K562 (cell line): ENCODE results near the gene HOXB1. TPM values are rescaled to one million over a fixed set of nuclear protein-coding genes. Genes with fewer than 3 reads are reported as not detected.

Experiments
- ATAC-seq: fragments of 200-7000 bp; cut with Tn5 transposase; 3 replicates; pipeline ENCODE4 v1.9.1; 2020; ENCODE audit warnings: moderate library complexity
- BruUV-seq: library from RNA; stranded (reverse); fragments of 400-500 nt; replicated peaks from 2 replicates; lab custom pipeline; 2021; lab: Mats Ljungman, UMichigan
- CTCF ChIA-PET: fragments of 300-600 bp; formaldehyde crosslinking; extraction: SDS; loops from one replicate; lab custom pipeline; 2021; ENCODE audit warnings: low intra/inter-chr PET ratio; lab: Yijun Ruan, JAX
- POLR2A ChIA-PET: fragments of 300-600, 350-650 bp; sonication (Branson Sonifier 250); formaldehyde crosslinking; extraction: SDS; loops from one replicate; lab custom pipeline; 2021; ENCODE audit warnings: antibody characterized with exemption, inconsistent platforms; lab: Yijun Ruan, JAX
- DNase-seq, 4 experiments: peaks; one replicate each; pipeline versions ENCODE4 v3.0.0 to v3.0.0-alpha.2; 2011 to 2018; ENCODE audit warnings: low spot score in 3 of 4, mixed read lengths in 3 of 4; ENCODE audit errors: extremely low read depth in 1 of 4
- FAIRE-seq: peaks from 2 replicates; lab custom pipeline; 2011; peaks lifted over from hg19 to GRCh38; lab: Jason Lieb, UNC
- H2AFZ ChIP-seq: 2 replicates; pipeline ENCODE4 v1.6.0; 2011; ENCODE audit warnings: low read depth, low read length, control low read depth, inconsistent platforms
- H3K27ac ChIP-seq: fragments of 200-600 bp; 3 replicates; pipeline ENCODE4 v1.8.0; 2011; ENCODE audit warnings: low read depth, mild to moderate bottlenecking, control low read depth, inconsistent platforms, low read length, moderate library complexity, mixed read lengths; ENCODE audit errors: extremely low read depth
- H3K27me3 ChIP-seq, 2 experiments: fragments of 300-600 bp in 1 of 2; 2 replicates in 1 of 2; 3 replicates in 1 of 2; pipeline versions ENCODE4 v1.6.0 to v1.8.0; 2011; ENCODE audit warnings: inconsistent platforms in 2 of 2, low read length in 2 of 2, mild to moderate bottlenecking in 1 of 2, mixed read lengths in 1 of 2, moderate library complexity in 1 of 2; ENCODE audit not compliant: control insufficient read depth in 2 of 2, insufficient read depth in 2 of 2
- H3K36me3 ChIP-seq: fragments of 300-600 bp; 3 replicates; pipeline ENCODE4 v1.8.0; 2011; ENCODE audit warnings: mild to moderate bottlenecking, low read length, inconsistent platforms; ENCODE audit not compliant: control insufficient read depth, insufficient read depth
- H3K4me1 ChIP-seq, 2 experiments: fragments of 200-600 bp in 1 of 2; replicated peaks in 1 of 2; 2 replicates in 1 of 2; 3 replicates in 1 of 2; pipeline versions ENCODE4 v1.5.1 to v1.8.0; 2011; ENCODE audit warnings: inconsistent platforms in 2 of 2, low read length in 2 of 2, mild to moderate bottlenecking in 1 of 2, mixed read lengths in 1 of 2, moderate library complexity in 1 of 2; ENCODE audit not compliant: control insufficient read depth in 2 of 2, insufficient read depth in 2 of 2
- H3K4me2 ChIP-seq: 2 replicates; pipeline ENCODE4 v1.6.1; 2011; ENCODE audit warnings: low read length, control low read depth, inconsistent platforms, mixed read lengths; ENCODE audit not compliant: insufficient read depth
- H3K4me3 ChIP-seq: fragments of 200-600 bp; sonication (generic), shearing (Covaris generic); 2 replicates; pipeline ENCODE4 v1.5.1; 2016; ENCODE audit warnings: control low read depth, inconsistent platforms
- H3K79me2 ChIP-seq: fragments of 200-600 bp; 3 replicates; pipeline ENCODE4 v1.8.0; 2011; ENCODE audit warnings: low read length, inconsistent platforms; ENCODE audit not compliant: control insufficient read depth, insufficient read depth
- H3K9ac ChIP-seq, 2 experiments: 2 replicates each; pipeline versions ENCODE4 v1.6.0 to v1.6.1; 2011; ENCODE audit warnings: low read depth in 2 of 2, low read length in 2 of 2, control low read depth in 1 of 2, inconsistent platforms in 1 of 2, mild to moderate bottlenecking in 1 of 2, mixed read lengths in 1 of 2; ENCODE audit not compliant: insufficient read depth in 1 of 2
- H3K9me1 ChIP-seq: one replicate; pipeline ENCODE4 v1.6.0; 2011; ENCODE audit warnings: inconsistent platforms, mild to moderate bottlenecking, low read length, moderate library complexity; ENCODE audit not compliant: control insufficient read depth, insufficient read depth
- H3K9me3 ChIP-seq: replicated peaks from 2 replicates; pipeline ENCODE4 v1.5.1; 2011; ENCODE audit warnings: low read depth, low read length, inconsistent platforms; ENCODE audit not compliant: control insufficient read depth, insufficient read depth
- H4K20me1 ChIP-seq: replicated peaks from 2 replicates; pipeline ENCODE4 v1.6.1; 2011; ENCODE audit warnings: low read length, inconsistent platforms, mixed read lengths; ENCODE audit not compliant: control insufficient read depth, insufficient read depth
- HNRNPUL1 ChIP-seq: fragments of 200-400 bp; formaldehyde crosslinking; IDR thresholded peaks from 2 replicates; pipeline ENCODE4 v1.6.1; 2017; ENCODE audit warnings: low read length
- RAD51 ChIP-seq: fragments of 450-650 bp; IDR thresholded peaks from 2 replicates; pipeline ENCODE4 v1.7.1; 2016; ENCODE audit warnings: low read depth, mild to moderate bottlenecking, borderline replicate concordance
- RBBP5 ChIP-seq: fragments of 200-600 bp; sonication (generic); IDR thresholded peaks from 2 replicates; pipeline ENCODE4 v1.6.1; 2012; ENCODE audit warnings: borderline replicate concordance, mild to moderate bottlenecking, low read length, control low read depth, inconsistent platforms; ENCODE audit not compliant: insufficient read depth, poor library complexity, severe bottlenecking
- RREB1 ChIP-seq: fragments of 250-450 bp; sonication (Bioruptor Pico); IDR thresholded peaks from 2 replicates; pipeline ENCODE4 v1.4.0; 2020
- SLC30A9 ChIP-seq: fragments of 250-450 bp; sonication (Bioruptor Pico); IDR thresholded peaks from 2 replicates; pipeline ENCODE4 v1.8.0; 2022; ENCODE audit warnings: mild to moderate bottlenecking, moderate library complexity
- SNIP1 ChIP-seq: fragments of 450-650 bp; IDR thresholded peaks from 2 replicates; pipeline ENCODE4 v1.7.1; 2017; ENCODE audit warnings: low read depth, mild to moderate bottlenecking
- TEAD1 ChIP-seq, 2 experiments: fragments of 450-650 bp in 1 of 2; sonication (generic) in 1 of 2; formaldehyde crosslinking; IDR thresholded peaks; 2 replicates each; pipeline versions ENCODE4 v1.4.0 to v1.8.0; 2020 to 2022; ENCODE audit warnings: mild to moderate bottlenecking in 2 of 2, missing genetic modification reagents in 1 of 2
- TEAD4 ChIP-seq, 2 experiments: sonication (generic) in 1 of 2; formaldehyde crosslinking in 1 of 2; IDR thresholded peaks; 2 replicates each; pipeline versions ENCODE4 v1.6.1 to v1.8.0; 2012 to 2022; ENCODE audit warnings: borderline replicate concordance in 1 of 2, inconsistent platforms in 1 of 2, low read length in 1 of 2, mild to moderate bottlenecking in 1 of 2, missing genetic modification reagents in 1 of 2
- TRIM25 ChIP-seq: fragments of 450-650 bp; IDR thresholded peaks from 2 replicates; pipeline ENCODE4 v1.7.0; 2016; ENCODE audit warnings: borderline replicate concordance
- ZNF175 ChIP-seq: fragments of 200-800 bp; sonication (Bioruptor generic); IDR thresholded peaks from 2 replicates; pipeline ENCODE4 v1.6.1; 2016; ENCODE audit warnings: low read depth, mild to moderate bottlenecking, missing genetic modification characterization, missing compliant biosample characterization
- ZNF197 ChIP-seq: fragments of 200-800 bp; sonication (Bioruptor generic); IDR thresholded peaks from 2 replicates; pipeline ENCODE4 v1.6.1; 2016; ENCODE audit warnings: low read depth, missing genetic modification characterization, missing compliant biosample characterization
- ZNF584 ChIP-seq: fragments of 200-800 bp; sonication (Bioruptor generic); IDR thresholded peaks from 2 replicates; pipeline ENCODE4 v1.6.1; 2016; ENCODE audit warnings: low read depth, mild to moderate bottlenecking, missing genetic modification characterization, missing compliant biosample characterization
- ZNF586 ChIP-seq: fragments of 450-650 bp; formaldehyde crosslinking; conservative IDR thresholded peaks from 2 replicates; pipeline ENCODE4 v1.4.0; 2020; ENCODE audit warnings: mild to moderate bottlenecking, moderate library complexity
- ZNF696 ChIP-seq: fragments of 250-450 bp; sonication (Bioruptor Pico); conservative IDR thresholded peaks from 2 replicates; pipeline ENCODE4 v1.4.0; 2020; ENCODE audit warnings: mild to moderate bottlenecking, moderate library complexity
- WGBS: fragments of 100-300 bp; shearing (Covaris generic); methylation state at CpG from one replicate; pipeline ENCODE4 v1.1.6; 2016; ENCODE audit warnings: low coverage, mixed read lengths; ENCODE audit not compliant: insufficient coverage; ENCODE audit errors: missing lambda C conversion rate; 5-methylcytosine and 5-hydroxymethylcytosine counted together
- in situ Hi-C: fragments of 300-500 bp; cut with MboI; formaldehyde crosslinking; loops from 4 replicates; pipeline ENCODE4 v1.15.0; 2018; ENCODE audit warnings: inconsistent platforms, mixed read lengths
- intact Hi-C: fragments of 100-400 bp; cut with micrococcal nuclease; formaldehyde crosslinking; loops from 2 replicates; pipeline ENCODE4 v1.14.2; 2022
- polyA plus RNA-seq, 8 experiments: library from polyadenylated mRNA; depleted of rRNA in 4 of 8; stranded (reverse) in 5 of 8; unstranded in 3 of 8; fragments of >200 nt; fragmentation: Nextera tagmentation in 2 of 8; fragmentation: Illumina TruSeq in 1 of 8; extraction: Ambion mirVana in 2 of 8; extraction: Trizol in 1 of 8; gene quantifications; 2 replicates each; pipeline versions ENCODE4 v1.2.1 to v1.2.3, GENCODE V29; 2011 to 2014; ENCODE audit warnings: inconsistent platforms in 1 of 8, missing spikeins in 1 of 8
- total RNA-seq, 7 experiments: library from RNA; depleted of rRNA in 6 of 7; stranded (reverse); fragments of >200 nt in 6 of 7; fragmentation: Illumina TruSeq in 2 of 7; extraction: Trizol in 2 of 7; gene quantifications; 2 replicates each; pipeline versions ENCODE4 v1.2.1 to v1.2.3, GENCODE V29; 2011 to 2021; ENCODE audit warnings: low replicate concordance in 1 of 7

HOXB1 gene
- total and polyA plus RNA-seq, 9 of the 15 experiments (the other 6 are each of a cell fraction or from before 2014, with no cell fraction given) = 0.04 TPM; not detected in 8

GRCh38 chr17:48541036-48541576 lies 10.3 kb upstream of the HOXB1 start:
- under 1% methylated on average over 9 of the region's 12 CpGs for WGBS
- TF ChIP-seq HNRNPUL1 (no peak), TRIM25 (no peak), ZNF197 (CRISPR knock-in tag) (no peak), ZNF696 (CRISPR knock-in tag) (no peak), ZNF586 (CRISPR knock-in tag) (no peak), TEAD1 (CRISPR knock-in tag; IDR thresholded peaks at IDR 0.05) (no peak), TEAD4 (IDR thresholded peaks at IDR 0.05; ENCODE audit: low read length) (peak; percentile 6; the same call in 1 of the 2 replicates), TEAD4 (CRISPR knock-in tag; IDR thresholded peaks at IDR 0.05; ENCODE audit: borderline replicate concordance) (no peak), SLC30A9 (CRISPR knock-in tag) (no peak), ZNF175 (CRISPR knock-in tag) (no peak), SNIP1 (no peak), RREB1 (CRISPR knock-in tag) (no peak), ZNF584 (CRISPR knock-in tag) (no peak), RAD51 (no peak), RBBP5 (peak; percentile 23)

More at GRCh38 chr17:48541036-48541576, 10.3 kb upstream of the HOXB1 start:
- no peaks in the 10 kb centered on the region for H3K9me3 ChIP-seq
- H2AFZ ChIP-seq = peak overlapping the region; percentile 37
- H3K36me3 ChIP-seq = peaks cover 20% of the 10 kb centered on the region; the same call in 1 of the 3 replicates
- no peaks in the 10 kb centered on the region for H3K9me1 ChIP-seq
- H3K27me3 ChIP-seq = no peaks in the 10 kb centered on the region
- FAIRE-seq = peak; percentile 35
- peak overlapping the region; percentile 90 for H3K4me3 ChIP-seq
- H3K79me2 ChIP-seq = peaks cover 64% of the 10 kb centered on the region
- H3K4me2 ChIP-seq = peak overlapping the region; percentile 81
- in situ Hi-C loops = no loop called here
- no TSS peak for BruUV-seq
- peak; percentile 10 for ATAC-seq
- no peaks in the 10 kb centered on the region for H4K20me1 ChIP-seq
- CTCF ChIA-PET = no interaction called here
- DNase-seq = peak in 1 of 4 experiments; percentile 43
- POLR2A ChIA-PET = interaction anchor here (0.7 to 2.0 kb wide), 9 partner anchors 8 to 1604 kb away, joined by 3 to 13 read pairs (median 4); no protein-coding TSS in a partner anchor
- intact Hi-C loops = loop anchor here (5.0 kb wide), 1 partner anchor 49 kb away; no protein-coding TSS in a partner anchor
- peak overlapping the region; percentile 95 for H3K27ac ChIP-seq
- H3K4me1 ChIP-seq = peaks cover 21 to 27% of the 10 kb centered on the region in 2 experiments
- peak overlapping the region; percentile 93 to 97 for H3K9ac ChIP-seq
